ENCODE results near the gene LACRT. TPM values are rescaled to one million over a fixed set of nuclear protein-coding genes. Genes with fewer than 3 reads are reported as not detected.

Gene LACRT
- polyA plus RNA-seq, 10 donors, result not detected

DNA sequence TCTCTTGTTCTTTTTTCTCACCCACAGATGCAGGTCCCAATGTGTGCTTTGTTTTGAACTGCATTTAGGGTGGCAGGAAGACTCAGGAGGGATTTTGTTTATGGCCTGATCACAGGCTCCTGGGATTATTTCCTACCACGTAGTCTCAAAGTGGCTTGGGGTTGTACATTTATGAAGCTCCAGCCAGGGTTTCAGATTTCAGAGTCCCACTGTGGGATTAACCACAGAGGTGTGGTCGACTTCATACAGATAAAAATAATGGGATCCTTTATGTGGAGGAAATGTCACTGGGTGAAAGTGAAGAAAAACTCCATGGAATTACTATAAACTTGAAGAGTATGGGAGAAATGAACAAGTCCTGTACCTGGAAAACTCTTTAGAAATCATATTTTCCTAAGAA lies 32.0 kb downstream of the LACRT start:
- no peak for DNase-seq

- DNase-seq, result no peak
These were observed 32.9 kb downstream of the LACRT start for GRCh38 chr12:54601841-54602240.

DNA sequence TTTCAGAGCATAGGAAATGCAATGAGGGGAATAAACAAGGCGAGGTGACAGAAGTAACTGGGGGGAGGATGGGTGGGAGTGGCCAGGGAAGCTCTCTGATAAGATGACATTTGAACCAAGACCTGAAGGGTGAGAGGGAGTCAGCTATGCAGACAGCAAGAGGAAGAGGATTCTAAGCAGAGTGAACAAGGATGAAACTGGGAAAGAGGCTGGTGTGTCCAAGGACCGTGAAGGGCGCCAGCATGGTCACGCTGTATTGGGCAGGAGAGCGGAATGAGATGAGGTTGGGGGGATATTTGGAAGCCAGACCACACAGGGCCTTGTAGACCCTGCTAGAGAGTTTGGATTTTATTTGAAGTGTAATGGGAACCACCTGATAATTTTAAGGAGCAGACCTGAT lies 35.7 kb downstream of the LACRT start:
- DNase-seq, result no peak

- peak; percentile 36 to 80 (median 69) for DNase-seq
These were observed 38.2 kb downstream of the LACRT start for GRCh38 chr12:54596526-54596946.

- DNase-seq, result no peak
These were observed 39.2 kb downstream of the LACRT start for GRCh38 chr12:54595471-54595870.

DNA sequence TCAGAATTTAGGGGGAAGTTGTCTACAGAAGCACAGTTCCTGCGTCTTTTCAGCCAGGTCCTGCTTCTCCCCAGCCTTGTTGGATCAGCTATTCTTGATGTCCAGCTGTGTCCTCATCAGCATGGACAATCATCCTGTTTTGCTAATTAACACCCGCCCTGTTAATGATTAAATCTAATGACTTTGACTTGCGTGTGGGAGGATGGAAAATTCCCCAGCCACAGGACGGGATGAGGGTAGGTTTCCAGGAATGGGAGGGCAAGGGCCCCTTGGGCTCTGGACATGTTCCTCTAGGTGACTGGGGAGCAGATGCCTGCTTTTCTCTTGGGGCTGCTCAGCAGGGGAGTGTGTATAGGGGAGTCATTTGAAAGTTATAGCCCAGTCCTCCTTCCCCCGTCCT lies 41.0 kb downstream of the LACRT start:
- no peak for DNase-seq

- no peak for DNase-seq
These were observed 41.6 kb downstream of the LACRT start for GRCh38 chr12:54593135-54593534.

DNA sequence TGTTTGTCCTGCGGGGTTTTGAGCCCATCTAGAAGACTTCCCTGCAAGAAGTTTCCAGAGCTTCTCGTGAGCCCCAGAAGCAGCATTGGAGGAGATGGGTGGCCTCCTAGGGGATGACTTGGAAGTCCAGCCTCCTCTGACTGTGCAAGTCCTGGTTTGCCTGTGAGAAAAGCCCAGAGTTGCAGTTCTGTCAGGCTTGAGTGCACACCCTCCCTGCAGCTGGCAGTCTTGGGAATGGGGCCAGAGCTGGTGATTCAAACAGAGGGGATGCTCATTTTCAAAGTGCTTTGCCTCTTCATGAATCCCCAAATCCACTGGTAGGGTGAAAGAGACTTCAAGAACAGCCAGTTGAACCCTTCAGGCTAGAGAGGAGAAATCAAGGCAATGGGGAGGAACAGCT lies 42.4 kb downstream of the LACRT start:
- DNase-seq, result no peak

- no peak for DNase-seq
These were observed 43.6 kb downstream of the LACRT start for GRCh38 chr12:54590978-54591591.

DNA sequence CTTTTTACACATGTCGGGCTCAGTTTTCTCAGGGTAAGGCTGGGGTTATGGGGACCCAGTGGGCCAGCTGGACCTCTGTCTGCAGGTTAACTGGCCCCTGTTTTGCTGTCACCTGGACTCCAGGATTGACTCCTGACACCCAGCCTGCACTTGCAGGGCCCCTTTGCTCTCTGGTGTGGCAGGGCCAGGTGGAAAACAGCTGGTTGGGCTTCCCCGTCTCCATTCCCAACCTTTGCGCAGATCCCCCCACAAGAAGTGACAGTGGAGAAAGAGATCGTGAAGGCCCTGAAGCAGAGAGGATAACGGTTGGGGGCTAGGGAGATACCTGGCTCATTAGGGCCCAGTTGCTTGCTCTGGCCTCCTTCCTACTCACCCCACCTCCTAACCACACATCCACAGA lies 44.7 kb downstream of the LACRT start:
- DNase-seq, result no peak

GRCh38 chr12:54588890-54589267 lies 45.8 kb downstream of the LACRT start:
- no peak for DNase-seq

DNA sequence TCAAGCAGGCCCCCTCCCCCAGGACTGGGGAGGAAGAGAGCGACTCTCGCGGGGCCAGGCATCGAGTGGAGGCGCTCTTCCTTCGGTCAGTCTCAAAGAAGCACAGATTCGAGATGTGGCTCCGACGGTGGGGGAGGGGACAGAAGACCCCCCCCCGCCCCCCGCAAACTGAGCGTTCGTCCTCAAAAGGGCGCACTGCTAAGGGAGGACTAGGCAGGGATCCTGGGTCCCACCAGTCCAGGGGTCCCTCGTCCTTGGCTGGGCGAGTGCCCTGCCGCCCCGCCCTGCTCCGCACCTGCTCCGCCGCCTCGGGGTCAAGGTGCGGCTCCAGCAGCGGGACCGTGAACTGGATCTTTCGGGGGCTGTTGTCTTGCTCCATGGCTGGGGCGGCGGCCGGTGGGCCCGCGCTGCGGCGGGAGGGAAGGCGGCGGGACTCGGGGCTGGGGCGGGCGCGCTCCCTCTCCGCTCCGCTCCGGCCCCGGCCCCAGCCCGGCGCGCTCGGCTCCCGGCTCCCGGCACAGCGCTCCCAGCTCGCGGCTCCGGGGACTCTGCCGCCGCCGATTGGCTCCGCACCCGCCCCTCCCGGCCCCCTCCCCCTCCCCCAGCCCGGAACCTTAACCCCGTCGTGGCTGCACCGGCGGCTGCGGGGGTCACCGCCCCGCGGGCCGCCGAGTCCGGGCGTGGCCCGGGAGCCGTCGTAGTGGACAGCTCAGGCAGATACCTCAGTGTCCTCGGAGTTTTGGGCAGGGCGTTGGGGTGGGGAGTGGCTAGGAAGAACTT lies 46.4 kb downstream of the LACRT start, which contains the start of gene PPP1R1A:
PPP1R1A (minus strand) TSS at position 550 of the 780 bp plus-strand sequence; CDS start at position 379, 171 bp downstream.
- peak in 1 of 3 donors; percentile 52 for DNase-seq

DNA sequence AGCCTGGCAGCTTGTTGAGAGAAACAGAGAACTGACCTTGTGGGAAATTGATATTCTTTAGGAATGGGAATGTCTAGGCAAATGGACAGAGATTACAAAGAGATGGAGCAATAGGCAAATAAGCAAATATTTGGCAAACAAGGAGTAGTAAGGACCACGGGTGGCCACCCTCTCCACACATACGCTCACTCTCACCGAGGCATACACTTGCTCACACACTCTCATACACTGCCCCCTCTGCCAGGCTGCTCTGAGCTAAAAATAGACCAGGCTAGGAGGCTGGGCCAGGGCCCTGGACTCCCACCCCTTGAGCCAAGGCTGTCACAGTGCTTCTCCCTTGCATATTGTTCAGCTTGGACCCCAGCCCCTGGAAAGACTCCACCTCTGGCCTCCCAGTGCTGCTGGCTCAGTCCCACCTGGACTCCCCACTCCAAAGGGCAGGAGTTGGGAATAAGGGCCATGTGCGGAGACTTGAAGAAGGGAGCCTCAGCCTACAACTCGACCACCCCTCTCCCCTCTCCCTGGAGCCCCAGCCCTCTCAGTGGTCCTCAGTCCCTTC lies 47.3 kb downstream of the LACRT start:
- peak in 2 of 3 donors; percentile 38 to 50 for DNase-seq

GRCh38 chr12:54586620-54587019 lies 48.1 kb downstream of the LACRT start:
- DNase-seq, result no peak

- DNase-seq, result no peak
These were observed 49.5 kb downstream of the LACRT start for GRCh38 chr12:54585243-54585642.

- DNase-seq, result no peak
These were observed 50.6 kb downstream of the LACRT start for GRCh38 chr12:54584128-54584527.

DNA sequence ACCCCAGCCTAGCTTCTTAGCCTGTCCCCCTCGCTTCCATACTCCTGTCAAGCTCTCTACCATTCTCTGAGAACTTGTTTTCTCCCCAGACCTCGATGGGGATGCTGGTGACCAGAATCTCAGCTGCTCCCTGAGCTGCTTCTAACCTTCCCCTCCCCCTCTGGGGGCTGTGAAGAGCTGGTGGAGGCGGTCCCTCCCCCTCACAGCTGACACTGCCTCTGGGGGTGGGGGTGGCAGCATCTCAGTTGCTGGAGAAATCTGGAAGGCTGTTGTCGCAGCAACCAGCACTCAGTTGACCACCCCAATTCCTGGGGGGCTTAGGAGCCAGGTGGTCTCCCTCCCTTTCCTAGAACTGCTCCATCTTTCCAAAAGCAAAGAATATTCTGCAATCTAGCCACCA lies 51.0 kb downstream of the LACRT start:
- no peak for DNase-seq

DNA sequence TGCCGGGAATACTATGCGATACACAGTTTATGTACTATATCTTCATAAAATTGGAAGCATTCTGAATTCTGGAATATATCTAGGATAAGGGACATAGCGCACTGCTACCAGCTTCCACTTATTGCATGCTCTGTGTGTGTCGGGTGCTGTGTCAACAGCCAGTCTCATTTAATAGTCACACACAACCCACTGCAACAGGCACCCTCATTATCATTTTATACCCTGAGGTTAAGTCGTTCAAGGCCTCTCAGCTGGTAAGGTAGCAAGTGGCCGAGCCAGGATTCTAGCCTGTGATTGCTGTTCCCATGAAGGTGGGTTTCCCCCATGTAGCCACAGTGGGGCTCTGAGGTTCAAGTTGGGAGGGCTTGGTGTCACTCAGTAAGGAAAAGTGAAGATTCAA lies 53.3 kb downstream of the LACRT start:
- no peak for DNase-seq

Other genes starting within 250 kb of the LACRT start
- gene ITGA5, start 215.6 kb downstream of the LACRT start, polyA plus RNA-seq (ENCODE audit: insufficient read length in 10 of 10), result 100 to 1,000 TPM in 8 of 10 donors, 10 to 100 TPM in 2; 89.5 to 116 (median 108) TPM
- gene GTSF1, start 161.3 kb downstream of the LACRT start, polyA plus RNA-seq (ENCODE audit: insufficient read length in 10 of 10), result 1 to 10 TPM in 1 of 10 donors, under 1 TPM in 3, not detected in 6; 0.24 to 1.6 (median 0.45) TPM
- gene NCKAP1L, start 137.1 kb downstream of the LACRT start, polyA plus RNA-seq (ENCODE audit: insufficient read length in 10 of 10), result 1 to 10 TPM; 4.6 to 8.7 (median 5.9) TPM
- gene PDE1B, start 85.3 kb downstream of the LACRT start, polyA plus RNA-seq (ENCODE audit: insufficient read length in 10 of 10), result 1 to 10 TPM; 2.8 to 4.8 (median 4.2) TPM
- 10 to 100 TPM; 26.9 to 55.0 (median 41.5) TPM for gene PPP1R1A, start 46.2 kb downstream of the LACRT start, polyA plus RNA-seq (ENCODE audit: insufficient read length in 10 of 10)
- gene DCD, start 13.5 kb upstream of the LACRT start, polyA plus RNA-seq (ENCODE audit: insufficient read length in 10 of 10), result not detected
- gene MUCL1, start 219.6 kb upstream of the LACRT start, polyA plus RNA-seq (ENCODE audit: insufficient read length in 10 of 10), result not detected

Measured in muscle of back (tissue), 11 donors.